ENCODE measurements around the gene TNNI3K.

GRCh38 chr1:74286414-74286813 lies 51.2 kb downstream of the TNNI3K start:
- TF ChIP-seq CTCF (IDR thresholded peaks at IDR 0.05): no peak
- TF ChIP-seq USF2 (IDR thresholded peaks at IDR 0.05; ENCODE audit: borderline replicate concordance, low read depth, low read length): no peak
- no peak for TF ChIP-seq NFIC (IDR thresholded peaks at IDR 0.05; ENCODE audit: borderline replicate concordance)
- TF ChIP-seq SIN3A (IDR thresholded peaks at IDR 0.05; ENCODE audit: borderline replicate concordance, low read depth, low read length): no peak
- TF ChIP-seq SMC3 (IDR thresholded peaks at IDR 0.05; ENCODE audit: low read depth, low read length): no peak
- TF ChIP-seq FOXJ3 (CRISPR knock-in tag; IDR thresholded peaks at IDR 0.05): no peak
- TF ChIP-seq EP300 (IDR thresholded peaks at IDR 0.05; ENCODE audit: borderline replicate concordance in 1 of 2, low read depth in 1 of 2, low read length in 1 of 2): no peak
- TF ChIP-seq TAF1 (IDR thresholded peaks at IDR 0.05; ENCODE audit: borderline replicate concordance, low read depth, low read length): no peak
- TF ChIP-seq GABPA (IDR thresholded peaks at IDR 0.05; ENCODE audit: low read depth): no peak
- no peak for TF ChIP-seq MAX (IDR thresholded peaks at IDR 0.05; ENCODE audit: low read depth)
- TF ChIP-seq REST (IDR thresholded peaks at IDR 0.05; ENCODE audit: low read depth, low read length): no peak

All from SK-N-SH (cell line).